ENCODE results near the gene SLX4.
"Not testable (repeated sequence)": the region's sequence is repeated elsewhere in the genome, so short reads cannot be mapped to it uniquely, and the experiment has no call there.

SLX4 gene

DNA sequence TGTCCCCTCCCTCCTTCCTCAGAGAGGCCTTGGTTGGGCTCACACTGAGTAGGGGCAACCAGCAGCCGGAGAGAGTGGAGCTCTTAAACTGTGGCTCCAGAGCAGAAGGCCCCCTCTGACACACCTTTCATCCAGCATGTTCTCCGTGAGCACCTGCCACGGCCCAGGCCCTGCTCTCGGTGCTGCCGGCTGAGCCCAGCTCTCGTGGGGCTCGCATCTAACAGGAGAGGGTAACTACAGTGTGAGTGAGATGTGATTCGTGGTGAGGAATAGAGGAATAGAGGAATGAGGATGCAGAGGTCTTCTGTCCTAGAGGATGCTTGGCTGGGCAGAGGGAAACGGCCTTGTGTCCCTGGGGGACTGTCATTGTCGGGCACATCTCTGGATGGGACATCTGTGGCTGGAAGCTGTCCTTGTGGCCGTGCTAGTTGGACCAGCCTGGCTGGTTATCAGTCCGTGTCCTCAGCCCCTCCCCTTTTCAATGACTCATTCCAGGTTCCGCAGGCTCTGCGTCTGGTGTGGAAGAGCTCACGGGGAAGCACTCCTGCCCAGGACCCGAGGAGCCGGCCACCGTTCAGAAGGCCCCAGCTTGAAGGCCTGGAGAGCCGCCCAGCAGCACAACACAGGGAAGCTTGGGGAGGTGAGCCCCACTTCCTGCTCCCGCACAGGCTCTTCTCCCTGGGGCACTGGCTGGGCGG is 31.1 kb upstream of the SLX4 start:
- DNase-seq = no peak

DNA sequence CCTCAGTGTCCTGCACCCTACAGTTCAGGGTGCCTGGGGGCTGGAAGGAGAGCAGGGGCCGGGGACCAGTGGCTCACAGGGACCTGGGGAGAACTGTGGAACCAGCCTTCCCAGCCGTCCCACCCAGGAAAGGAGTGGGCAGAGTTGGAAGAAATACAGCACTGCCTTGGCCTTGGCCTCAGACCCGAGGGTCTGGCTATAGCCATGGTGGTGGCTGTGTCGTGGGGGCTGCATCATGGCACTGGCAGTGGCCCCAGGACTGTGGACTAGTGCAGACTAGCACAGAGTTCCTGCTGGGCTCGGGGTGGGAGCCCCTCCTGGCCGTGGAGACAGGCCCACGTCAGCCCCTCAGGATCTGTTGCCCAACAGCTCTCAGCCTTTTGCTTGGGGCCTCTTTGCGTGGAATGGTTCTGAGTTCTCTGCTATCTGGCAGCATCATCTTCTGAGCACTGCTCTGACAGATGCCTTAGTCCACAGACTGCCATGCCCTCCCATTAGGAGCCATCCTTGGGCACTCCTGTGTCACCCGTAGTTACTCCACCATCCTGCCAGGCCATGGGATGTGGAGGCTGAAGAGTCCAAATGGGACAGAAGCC is 30.5 kb upstream of the SLX4 start:
- DNase-seq = no peak

DNA sequence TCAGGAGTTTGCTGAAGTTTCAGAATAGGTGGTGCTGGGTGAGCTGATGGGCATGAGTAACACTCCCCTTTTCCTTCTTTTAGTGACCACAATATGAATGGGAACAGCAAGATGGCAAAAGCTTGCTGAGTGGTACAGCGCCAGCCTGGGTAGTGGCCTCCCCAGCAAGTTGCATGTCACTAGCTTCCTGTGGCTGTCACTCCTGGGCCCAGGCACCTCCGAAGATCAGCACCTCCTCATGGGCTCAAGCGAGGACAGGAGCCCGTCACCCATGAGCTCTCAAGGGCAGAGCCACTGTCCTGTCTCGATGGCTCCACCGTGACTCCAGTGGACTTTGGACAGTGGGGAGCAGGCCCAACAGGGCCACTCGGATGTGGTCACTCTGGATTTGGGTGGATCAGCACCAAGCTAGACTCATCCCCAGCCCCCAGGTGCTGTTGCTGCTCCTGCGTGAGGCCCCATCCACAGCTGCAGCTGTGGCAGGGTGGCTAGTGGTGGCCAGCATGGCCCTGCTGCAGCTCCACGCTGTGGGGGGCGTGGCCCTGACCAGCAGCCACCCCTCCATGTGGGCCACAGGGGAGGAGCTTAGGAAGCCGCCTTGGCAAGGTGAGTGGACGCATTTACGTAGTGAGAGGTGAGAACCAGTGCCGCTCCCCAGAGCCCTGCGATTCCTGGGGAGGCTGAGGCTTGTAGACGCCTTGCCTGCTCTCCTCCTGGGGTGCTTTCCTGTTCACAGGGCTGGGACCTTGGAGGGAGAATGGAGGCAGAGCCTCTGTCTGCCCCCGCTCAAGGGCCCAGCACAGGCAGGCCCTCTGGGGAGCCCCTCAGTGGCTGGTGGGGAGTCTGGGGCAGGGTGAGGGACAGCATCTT is 29.5 kb upstream of the SLX4 start:
- DNase-seq = no peak

DNA sequence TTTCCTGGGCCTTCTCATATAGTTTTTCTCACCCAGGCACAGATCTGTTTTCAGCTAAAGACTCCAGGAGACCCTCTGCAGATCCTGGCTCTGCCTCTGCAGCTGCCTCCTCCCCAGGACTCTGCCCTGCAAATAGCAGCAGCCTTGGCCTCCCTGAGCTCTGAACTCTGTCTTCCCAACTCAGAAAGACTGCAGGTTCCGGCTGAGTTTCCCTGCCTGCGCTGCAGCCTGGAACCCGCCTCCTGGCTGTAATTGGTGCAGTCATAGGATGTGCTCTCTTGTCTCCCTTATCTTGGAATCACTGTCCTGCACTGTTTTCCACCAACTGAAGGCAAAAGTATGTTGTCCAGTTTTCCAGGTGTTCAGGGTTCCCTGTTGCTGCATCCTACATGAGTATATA is 28.8 kb upstream of the SLX4 start:
- DNase-seq = no peak

DNA sequence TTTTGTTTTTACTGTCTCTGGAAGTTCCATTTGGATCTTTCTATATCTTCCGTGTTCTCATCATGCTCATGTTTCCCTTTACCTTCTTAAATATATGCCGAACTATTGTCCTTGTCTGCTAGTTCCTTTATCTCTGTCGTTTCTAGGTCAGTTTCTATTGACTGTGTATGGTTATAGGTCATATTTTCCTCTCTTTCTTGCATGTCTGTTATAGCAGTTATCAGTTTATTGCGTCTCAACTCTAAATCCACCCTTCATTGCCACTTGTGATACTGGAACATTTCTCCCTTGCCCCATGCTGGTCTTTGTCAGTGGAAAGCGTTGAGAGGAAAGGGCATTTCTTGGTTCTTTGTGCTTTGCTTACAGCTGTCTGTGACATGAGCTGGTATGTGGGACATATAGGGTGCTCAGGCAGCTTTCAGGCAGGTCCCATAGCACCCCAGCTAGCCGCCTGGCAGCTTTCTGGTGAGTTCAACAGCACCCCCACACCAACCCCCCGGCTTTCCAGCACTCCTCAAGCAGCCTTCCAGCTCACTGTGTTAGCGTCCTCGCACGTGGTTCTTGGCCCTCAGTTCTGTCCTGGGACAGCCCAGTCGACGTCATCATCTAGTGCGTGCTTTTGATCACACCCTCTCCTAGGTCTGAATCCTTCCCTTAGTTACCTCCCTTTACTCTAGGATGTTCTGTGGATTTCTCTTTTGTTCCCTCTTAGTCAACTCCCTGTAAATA is 27.7 kb upstream of the SLX4 start:
- no peak for DNase-seq

DNA sequence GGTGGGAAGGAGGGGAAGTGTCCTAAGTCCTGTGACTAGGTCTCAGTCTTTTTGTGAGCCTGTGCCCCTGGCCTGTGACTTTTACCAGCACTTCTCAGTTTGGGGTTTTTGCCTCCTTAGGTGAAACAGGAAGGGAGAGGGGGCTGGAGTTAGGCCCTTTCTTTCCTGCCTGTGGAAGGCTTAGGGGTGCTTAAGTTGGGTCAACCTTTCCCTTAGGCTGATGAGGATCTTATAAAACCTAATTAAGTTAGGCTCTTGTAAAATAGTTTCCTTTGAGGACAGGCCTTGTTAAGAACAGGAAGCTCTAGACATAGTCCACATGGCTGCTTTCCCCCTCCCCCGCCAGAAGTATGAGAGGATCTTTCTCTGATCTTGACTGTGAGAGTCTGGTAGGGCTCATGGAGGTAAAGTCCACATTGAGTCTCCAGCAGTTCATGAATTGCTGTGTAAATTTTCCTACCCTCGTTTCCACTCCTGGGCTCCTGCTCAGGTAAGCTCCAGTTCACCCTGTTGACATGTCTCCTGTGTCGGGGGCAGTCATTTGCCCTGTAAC is 26.0 kb upstream of the SLX4 start:
- DNase-seq = no peak

DNA sequence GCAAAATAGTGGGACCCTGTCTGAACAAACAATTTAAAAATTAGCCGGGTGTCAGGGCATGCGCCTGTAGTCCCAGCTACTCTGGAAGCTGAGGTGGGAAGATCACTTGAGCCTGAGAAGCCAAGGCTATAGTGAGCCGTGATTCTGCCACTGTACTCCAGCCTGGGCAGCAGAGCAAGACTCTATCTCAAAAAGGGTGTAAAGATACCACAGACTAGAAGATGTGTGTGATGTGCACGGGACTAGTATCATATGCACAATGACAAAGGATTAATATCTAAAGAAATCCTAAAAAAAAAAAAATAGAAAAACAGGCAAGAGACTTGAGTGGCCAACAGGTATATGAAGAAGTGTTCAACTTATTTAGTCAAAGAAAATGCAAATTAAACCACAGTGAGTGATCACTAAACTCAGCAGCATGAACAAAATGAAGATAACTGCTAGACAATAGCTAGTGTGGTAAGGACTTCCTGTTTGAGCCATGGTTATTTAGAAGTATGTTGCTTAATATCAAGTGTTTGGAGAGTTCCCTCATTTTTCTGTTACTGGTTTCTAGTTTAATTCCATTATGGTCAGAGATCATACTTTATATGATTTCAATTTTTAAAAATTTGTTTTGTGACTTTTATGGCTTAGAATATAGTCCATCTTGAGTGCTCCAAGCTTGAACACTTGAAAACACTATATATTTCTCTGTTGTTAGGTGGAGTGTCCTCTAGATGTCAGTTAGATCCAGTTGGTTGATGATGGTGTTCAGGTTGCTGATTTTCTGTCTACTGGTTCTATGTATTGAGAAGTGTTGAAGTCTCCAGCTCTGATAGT is 14.7 kb upstream of the SLX4 start:
- no peak for DNase-seq

DNA sequence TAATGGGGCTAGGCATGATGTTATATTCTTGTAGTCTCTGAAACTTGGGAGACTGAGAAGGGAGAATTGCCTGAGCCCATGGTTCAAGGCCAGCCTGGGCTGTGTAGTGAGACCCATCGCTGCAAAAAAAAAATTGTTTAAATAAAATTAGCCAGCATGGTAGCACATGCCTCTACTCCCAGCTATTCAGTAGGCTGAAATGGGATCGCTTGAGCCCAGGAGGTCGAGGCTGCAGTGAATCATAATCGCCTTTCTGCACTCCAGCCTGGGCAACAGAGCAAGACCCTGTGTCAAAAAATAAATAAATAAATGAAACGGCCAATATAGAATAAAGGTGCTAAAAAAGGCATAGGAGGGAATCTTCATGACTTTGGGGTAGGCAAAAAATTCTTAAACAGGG is 13.9 kb upstream of the SLX4 start:
- DNase-seq = no peak

DNA sequence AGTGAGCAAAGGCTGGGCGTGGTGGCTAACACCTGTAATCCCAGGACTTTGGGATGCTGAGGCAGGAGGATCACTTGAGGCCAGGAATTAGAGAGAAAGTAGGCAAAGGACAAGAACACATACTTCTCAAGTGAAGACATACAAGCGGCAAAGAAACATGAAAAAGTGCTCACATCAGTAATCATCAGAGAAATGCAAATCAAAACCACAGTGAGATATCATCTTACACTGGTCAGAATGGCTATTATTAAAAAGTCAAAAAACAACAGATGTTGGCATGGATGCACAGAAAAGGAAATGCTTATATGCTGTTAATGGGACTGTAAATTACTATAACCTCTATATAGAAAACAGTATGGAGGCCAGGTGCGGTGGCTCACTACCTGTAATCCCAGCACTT is 12.2 kb upstream of the SLX4 start:
- DNase-seq = no peak

DNA sequence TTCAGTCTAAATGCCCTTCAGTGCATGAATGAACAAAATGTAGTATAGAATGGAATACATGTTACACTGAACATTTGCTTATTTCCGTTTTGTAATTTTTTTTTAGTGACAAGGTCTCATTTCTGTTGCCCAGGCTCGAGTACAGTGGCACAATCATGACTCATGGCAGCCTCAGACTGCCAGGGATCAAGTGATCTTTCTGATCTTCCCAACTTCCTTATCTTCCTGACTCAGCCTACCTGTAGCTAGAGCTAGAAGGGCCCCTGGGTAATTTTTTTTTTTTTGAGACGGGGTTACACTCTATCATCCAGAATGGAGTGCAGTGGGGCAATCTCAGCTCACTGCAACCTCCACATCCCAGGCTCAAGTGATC is 7.3 kb upstream of the SLX4 start:
- DNase-seq = no peak

DNA sequence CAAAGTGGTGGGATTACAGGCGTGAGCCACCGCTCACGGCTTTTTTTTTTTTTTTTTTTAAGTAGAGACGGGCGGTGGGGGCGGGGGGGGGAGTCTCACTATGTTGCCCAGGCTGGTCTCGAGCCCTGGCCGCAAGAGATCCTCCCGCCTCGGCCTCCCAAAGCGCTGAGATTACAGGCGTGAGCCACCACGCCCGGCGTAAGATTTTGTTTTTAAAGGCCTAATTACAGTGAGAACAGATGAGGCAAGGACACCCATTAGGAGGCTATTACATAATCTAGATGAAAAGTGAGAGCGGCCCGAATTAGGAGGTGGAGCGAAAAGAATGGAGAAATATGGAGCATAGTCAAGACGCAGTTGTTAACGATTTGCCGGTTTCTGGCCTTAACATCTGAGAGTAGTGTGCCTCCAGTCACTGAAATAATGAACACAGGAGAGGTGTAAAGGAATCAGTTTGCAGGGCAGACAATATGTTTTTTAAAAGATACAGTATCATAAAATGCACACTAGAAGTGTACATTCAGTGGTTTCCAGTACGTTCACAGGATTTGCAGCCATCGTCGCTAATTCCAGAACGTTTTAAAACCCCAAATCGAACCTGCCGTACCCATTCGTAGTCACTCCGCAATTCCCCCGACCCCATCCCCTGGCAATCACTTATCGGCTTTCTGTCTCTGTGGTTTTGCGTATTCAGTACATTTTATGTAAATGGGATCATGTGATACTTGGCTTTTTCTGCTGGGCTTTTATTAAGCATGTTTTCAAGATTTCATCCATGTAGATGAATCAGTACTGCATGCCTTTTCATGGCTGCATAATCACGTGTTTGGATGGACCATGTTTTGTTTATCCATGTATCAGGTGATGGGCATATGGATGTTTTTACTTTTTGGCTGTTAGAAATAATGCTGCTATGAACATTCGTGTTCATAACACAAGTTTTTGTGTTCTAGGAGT is 1.4 kb upstream of the SLX4 start:
- DNase-seq = no peak

DNA sequence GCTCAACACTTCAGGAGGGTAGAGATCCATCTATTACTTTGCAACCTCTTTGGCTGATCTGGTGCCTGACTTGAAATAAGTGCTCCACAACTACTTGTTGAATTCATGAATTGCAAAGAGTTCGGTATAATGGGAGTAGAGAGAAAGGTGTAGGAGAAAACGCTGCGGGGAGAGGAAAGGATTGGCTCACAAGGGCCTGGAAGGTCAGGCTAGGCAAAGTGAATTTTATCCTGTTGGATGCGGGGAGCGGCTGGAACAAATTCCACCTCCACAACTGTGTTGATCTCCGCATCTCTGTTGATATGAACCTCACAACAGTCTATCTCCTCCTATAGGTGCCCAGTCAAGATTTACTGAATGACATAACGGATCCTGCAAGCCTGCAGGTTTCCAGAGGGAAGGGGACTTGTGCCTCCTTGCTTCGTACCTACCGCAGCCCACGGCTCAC is 684 bp downstream of the SLX4 start:
- no peak for DNase-seq

DNA sequence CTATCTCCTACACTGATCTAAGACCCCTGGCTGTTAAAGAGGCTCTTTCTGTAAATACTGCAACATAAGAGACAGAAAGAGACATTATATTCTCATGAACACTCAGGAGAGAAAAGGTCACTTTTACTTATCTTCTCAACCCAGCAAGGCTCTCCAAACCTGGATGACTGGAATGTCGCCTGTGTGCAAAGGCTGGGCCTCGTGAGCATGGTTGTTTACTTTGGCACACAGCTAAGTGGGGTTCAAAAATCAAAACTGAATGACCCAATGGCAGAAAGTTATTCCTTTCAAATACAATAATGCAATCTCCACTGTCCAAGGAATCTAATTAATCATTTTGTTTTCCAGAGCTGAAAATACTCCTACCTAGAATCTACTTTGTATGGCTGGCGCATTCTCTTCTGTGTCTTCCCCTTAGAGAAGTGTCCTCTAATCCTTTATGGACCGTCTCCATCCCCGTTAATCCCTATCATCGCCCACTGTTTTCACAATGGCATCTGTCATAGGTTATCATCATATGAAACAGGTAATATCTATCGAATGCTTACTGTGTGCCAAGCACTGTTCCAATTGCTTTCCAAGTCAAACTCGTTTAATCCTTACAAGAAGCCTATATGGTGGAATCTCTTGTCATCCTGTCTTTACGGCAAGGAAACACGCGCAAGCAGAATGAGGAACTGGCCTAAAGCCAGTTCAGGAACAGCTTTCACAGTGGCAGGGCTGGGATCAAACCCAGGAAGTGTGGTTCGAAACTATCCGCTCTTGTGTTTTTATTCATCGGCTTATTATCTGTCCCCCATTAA is 1.3 kb downstream of the SLX4 start:
- no peak for DNase-seq

DNA sequence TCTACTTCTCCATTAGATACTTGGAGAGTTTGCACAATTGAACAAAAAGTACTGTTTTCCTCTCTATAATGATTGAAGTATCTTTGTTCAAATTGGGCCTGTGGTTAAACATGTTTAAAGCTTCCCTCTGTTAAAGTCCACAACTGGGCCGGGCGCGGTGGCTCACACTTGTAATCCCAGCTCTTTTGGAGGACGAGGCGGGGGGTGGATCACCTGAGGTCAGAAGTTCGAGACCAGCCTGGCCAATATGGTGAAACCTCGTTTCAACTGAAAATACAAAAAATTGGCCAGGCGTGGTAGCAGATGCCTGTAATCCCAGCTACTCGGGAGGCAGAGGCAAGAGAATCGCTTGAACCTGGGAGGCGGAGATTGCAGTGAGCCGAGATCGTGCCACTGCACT is 2.4 kb downstream of the SLX4 start:
- not testable (repeated sequence) for DNase-seq

DNA sequence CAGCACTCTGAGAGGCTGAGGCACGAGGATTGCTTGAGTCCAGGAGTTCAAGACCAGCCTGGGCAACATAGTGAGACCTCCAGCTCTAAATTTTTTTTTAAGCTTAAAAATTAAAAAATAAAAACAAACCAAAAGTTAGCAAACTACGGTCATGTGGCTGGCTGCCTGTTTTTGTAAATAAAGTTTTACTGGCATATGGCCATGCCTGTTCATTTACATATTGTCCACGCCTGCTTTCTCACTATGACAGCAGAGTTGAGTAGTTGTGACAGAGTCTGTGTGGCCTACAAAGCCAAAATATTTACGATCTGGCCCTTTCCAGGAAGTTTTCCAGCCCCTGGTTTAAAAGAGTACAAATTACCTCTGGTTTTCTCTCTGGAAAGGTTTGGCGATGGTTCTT is 3.3 kb downstream of the SLX4 start:
- no peak for DNase-seq

DNA sequence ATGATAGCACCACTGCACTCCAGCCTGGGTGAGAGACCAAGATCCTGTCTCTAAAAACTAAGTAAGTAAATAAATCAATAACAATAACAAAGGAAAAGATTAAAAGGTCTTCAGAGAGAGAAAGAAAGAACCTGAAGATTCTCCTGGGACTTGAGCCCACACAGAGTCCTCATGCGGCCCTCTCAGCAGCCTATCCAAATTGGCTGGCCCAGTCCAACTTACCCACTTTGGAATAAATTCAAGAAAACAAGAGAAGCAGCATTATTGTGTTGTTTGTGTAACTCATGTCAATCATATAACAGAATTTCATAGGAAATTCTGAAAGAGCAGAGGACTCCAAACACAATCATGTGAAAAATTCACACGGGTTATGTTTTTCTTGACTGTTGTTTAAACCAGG is 3.8 kb downstream of the SLX4 start:
- DNase-seq = no peak

DNA sequence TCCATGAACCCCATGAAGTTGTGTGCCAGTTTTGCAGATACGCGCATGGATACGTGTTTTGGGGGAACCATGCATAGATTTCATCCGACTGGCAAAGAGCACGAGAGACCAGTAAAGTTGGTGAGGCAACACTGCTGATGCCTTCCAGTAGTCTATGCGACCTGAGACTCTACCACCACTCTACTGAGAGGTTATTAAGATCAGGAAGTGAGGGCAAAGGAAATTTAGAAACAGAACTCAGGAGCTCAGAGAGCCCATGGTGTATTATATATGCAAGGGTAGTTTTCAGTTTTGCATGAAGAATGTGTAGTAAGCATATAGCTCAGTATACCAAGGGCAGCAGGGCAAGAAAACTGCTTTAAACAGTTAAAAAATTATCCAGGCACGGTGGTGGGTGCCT is 4.2 kb downstream of the SLX4 start:
- no peak for DNase-seq

DNA sequence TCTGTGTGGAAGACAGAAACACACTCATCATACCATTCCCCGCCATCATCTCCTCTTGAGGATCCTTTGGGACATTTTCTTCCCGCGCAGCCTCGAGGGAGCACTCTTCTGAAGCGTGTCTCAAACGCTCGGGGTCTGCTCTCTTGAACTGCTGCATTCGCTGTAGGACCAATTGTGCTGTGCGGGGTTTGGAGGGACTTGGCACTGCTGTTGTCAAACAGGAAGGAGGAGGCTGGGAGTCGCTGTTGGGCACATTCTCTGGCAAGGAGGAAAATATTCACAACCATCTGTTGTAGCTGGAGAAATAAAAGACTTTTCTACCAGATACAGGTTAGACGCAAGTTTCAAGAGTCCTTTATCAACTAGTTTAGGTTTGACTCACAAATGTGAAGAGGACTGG is 5.0 kb downstream of the SLX4 start:
- no peak for DNase-seq

DNA sequence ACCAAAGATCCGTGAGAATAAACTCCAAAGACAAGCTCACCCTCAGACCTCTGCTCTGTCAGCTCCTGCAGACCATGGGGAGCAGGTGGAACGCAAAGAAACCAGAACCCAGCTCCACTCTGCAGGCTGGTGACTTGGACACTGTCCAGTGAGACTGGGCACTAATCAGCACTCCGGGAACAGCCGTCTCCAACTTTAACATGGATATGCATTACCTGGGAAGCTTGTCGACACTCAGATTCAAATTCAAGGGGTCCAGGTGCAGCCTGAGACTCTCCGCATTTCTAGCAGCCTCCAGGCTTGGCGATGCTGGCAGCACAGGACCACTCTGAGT is 9.1 kb downstream of the SLX4 start:
- DNase-seq = no peak

DNA sequence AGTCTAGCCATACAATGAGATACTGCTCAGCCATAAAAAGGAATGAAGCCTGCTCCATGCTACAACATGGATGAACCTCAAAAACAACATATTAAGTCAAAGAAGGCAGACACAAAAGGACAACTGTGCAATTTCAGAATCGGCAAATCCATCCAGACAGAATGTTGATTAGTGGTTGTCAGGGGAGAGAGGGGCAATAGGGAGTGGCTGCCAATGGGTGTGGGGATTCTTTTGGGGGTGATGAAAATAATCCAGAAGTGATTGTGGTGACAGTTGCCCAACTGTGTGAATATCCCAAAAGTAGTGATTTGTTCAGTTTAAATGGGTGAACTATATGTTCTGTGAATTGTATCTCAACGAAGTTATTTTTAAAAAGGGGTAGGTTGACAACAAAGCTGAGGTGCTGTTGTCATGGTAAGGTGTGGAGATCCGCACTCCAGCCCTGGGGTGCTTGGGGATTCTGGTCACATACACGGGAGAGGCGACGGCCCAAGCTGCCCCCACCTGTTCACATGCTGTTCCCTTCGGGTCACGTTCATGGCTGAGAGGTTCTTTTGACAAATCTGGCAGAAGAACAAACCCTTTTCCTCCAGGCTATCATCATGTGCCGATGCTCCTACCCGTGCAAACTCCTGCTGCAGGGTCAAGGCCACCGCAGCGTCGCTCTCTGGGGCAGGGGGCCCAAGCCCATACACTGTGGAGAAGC is 9.6 kb downstream of the SLX4 start:
- DNase-seq = no peak
